OCI-LY7 (cell line): ENCODE results near the gene POLR1B. TPM values are rescaled to one million over a fixed set of nuclear protein-coding genes. Genes with fewer than 3 reads are reported as not detected.
"Not testable (repeated sequence)": the region's sequence is repeated elsewhere in the genome, so short reads cannot be mapped to it uniquely, and the experiment has no call there.

Experiments
- BruUV-seq: library from RNA; stranded (reverse); fragments of 400-500 nt; replicated peaks from 2 replicates; lab custom pipeline; 2021; lab: Mats Ljungman, UMichigan
- CTCF ChIA-PET: fragments of 300-600 bp; sonication (Branson Sonifier 250); formaldehyde crosslinking; loops from one replicate; lab custom pipeline; 2022; ENCODE audit warnings: antibody characterized with exemption; ENCODE audit not compliant: unreplicated experiment; lab: Charles Lee
- POLR2A ChIA-PET: fragments of 300-600 bp; sonication (Branson Sonifier 250); formaldehyde crosslinking; loops from one replicate; lab custom pipeline; 2022; ENCODE audit warnings: antibody characterized with exemption; lab: Charles Lee
- DNase-seq: peaks from one replicate; pipeline ENCODE4 v3.0.0-alpha.2; 2015; ENCODE audit warnings: low spot score
- H2AFZ ChIP-seq: fragments of 200-600 bp; sonication (generic), shearing (Covaris generic); 2 replicates; pipeline ENCODE4 v1.6.1; 2014; ENCODE audit warnings: mild to moderate bottlenecking, antibody characterized with exemption, low read length, moderate library complexity
- H3K27ac ChIP-seq: fragments of 200-600 bp; sonication (generic); 2 replicates; pipeline ENCODE4 v1.5.1; 2014; ENCODE audit warnings: mixed run types, low read depth, mild to moderate bottlenecking, moderate library complexity, low read length, inconsistent platforms; ENCODE audit not compliant: poor library complexity, severe bottlenecking
- H3K36me3 ChIP-seq: fragments of 200-600 bp; sonication (generic); 2 replicates; pipeline ENCODE4 v1.6.1; 2014; ENCODE audit warnings: mild to moderate bottlenecking, antibody characterized with exemption, low read length, moderate library complexity, mixed read lengths; ENCODE audit not compliant: insufficient read depth
- H3K4me1 ChIP-seq: fragments of 200-600 bp; sonication (generic); 2 replicates; pipeline ENCODE4 v1.5.1; 2014; ENCODE audit warnings: mild to moderate bottlenecking, low read length; ENCODE audit not compliant: insufficient read depth, poor library complexity, severe bottlenecking
- H3K4me2 ChIP-seq: fragments of 200-600 bp; sonication (generic); 2 replicates; pipeline ENCODE4 v1.6.1; 2014; ENCODE audit warnings: mild to moderate bottlenecking, low read length
- H3K4me3 ChIP-seq: fragments of 200-600 bp; sonication (generic); 2 replicates; pipeline ENCODE4 v1.5.1; 2014; ENCODE audit warnings: mild to moderate bottlenecking, low read depth, low read length; ENCODE audit not compliant: poor library complexity, severe bottlenecking
- H3K79me2 ChIP-seq: fragments of 200-600 bp; sonication (generic); 2 replicates; pipeline ENCODE4 v1.6.1; 2016; ENCODE audit warnings: low read depth, mild to moderate bottlenecking, low read length, moderate library complexity, mixed read lengths; ENCODE audit not compliant: insufficient read depth
- H3K9me2 ChIP-seq: fragments of 200-600 bp; sonication (generic); 2 replicates; pipeline ENCODE4 v1.6.1; 2016; ENCODE audit warnings: mild to moderate bottlenecking, low read length, mixed read lengths; ENCODE audit not compliant: insufficient read depth
- H3K9me3 ChIP-seq: fragments of 200-600 bp; sonication (generic); 2 replicates; pipeline ENCODE4 v1.6.1; 2014; ENCODE audit warnings: mild to moderate bottlenecking, mixed run types, low read length, mixed read lengths
- H4K20me1 ChIP-seq: fragments of 200-600 bp; sonication (generic); 2 replicates; pipeline ENCODE4 v1.6.1; 2014; ENCODE audit warnings: mild to moderate bottlenecking, antibody characterized with exemption, low read length, moderate library complexity, mixed read lengths; ENCODE audit not compliant: insufficient read depth
- CTCF ChIP-seq: fragments of 200-600 bp; sonication (generic); conservative IDR thresholded peaks from 2 replicates; pipeline ENCODE4 v1.5.1; 2014; ENCODE audit warnings: mild to moderate bottlenecking, antibody characterized with exemption, low read length, moderate library complexity, mixed read lengths
- EZH2phosphoT487 ChIP-seq: fragments of 200-600 bp; sonication (generic); IDR thresholded peaks from 2 replicates; pipeline ENCODE4 v1.6.1; 2018; ENCODE audit warnings: low read depth, borderline replicate concordance, mild to moderate bottlenecking, mixed run types, antibody characterized with exemption, low read length, moderate library complexity, mixed read lengths
- intact Hi-C: fragments of 100-400 bp; cut with micrococcal nuclease; formaldehyde crosslinking; loops from one replicate; pipeline ENCODE4 v1.10.0; 2022; ENCODE audit not compliant: unreplicated experiment
- total RNA-seq, 2 experiments: library from RNA; depleted of rRNA in 1 of 2; stranded (reverse); fragments of >200 nt in 1 of 2; shearing (Covaris generic) in 1 of 2; gene quantifications; 2 replicates each; pipeline ENCODE4 v1.2.3, GENCODE V29; 2014 to 2022

The POLR1B gene
- total RNA-seq, 2 experiments from 2014 or later = 30.5 to 44.7 TPM

GRCh38 chr2:112500850-112501484, 41.3 kb upstream of the POLR1B start:
- CTCF ChIA-PET, H2AFZ ChIP-seq, H3K4me2 ChIP-seq, H3K9me2 ChIP-seq, H3K4me1 ChIP-seq, H3K9me3 ChIP-seq, H3K4me3 ChIP-seq, POLR2A ChIA-PET, H3K27ac ChIP-seq, intact Hi-C loops, H3K79me2 ChIP-seq, H4K20me1 ChIP-seq, BruUV-seq: not testable (repeated sequence)
- TF ChIP-seq CTCF = peak; percentile 51; the same call in 1 of the 2 replicates
- DNase-seq = peak; percentile 51
- H3K36me3 ChIP-seq = peaks cover 29% of the 10 kb centered on the region

GRCh38 chr2:112509239-112509998, 32.8 kb upstream of the POLR1B start:
- DNase-seq, H2AFZ ChIP-seq, H3K9me3 ChIP-seq, BruUV-seq, H3K79me2 ChIP-seq, intact Hi-C loops, H3K27ac ChIP-seq, H4K20me1 ChIP-seq, H3K4me2 ChIP-seq, H3K9me2 ChIP-seq, CTCF ChIA-PET, H3K4me3 ChIP-seq, H3K4me1 ChIP-seq: not testable (repeated sequence)
- peaks cover 34% of the 10 kb centered on the region for H3K36me3 ChIP-seq
- POLR2A ChIA-PET = interaction anchor here (0.6 to 1.0 kb wide), 3 partner anchors 25 to 255 kb away, joined by 3 read pairs; no protein-coding TSS in a partner anchor

- intact Hi-C loops = no loop called here
- peaks cover 81% of the 10 kb centered on the region for H3K36me3 ChIP-seq
- H3K9me3 ChIP-seq = peaks cover 17% of the 10 kb centered on the region; the same call in 1 of the 2 replicates
- H4K20me1 ChIP-seq = no peaks in the 10 kb centered on the region
- H3K4me1 ChIP-seq = no peaks in the 10 kb centered on the region
- TF ChIP-seq CTCF = no peak
- TF ChIP-seq EZH2phosphoT487 = no peak
- H3K27ac ChIP-seq = no peak overlapping the region
- no peak overlapping the region for H3K4me2 ChIP-seq
- no peak overlapping the region for H2AFZ ChIP-seq
- no peak overlapping the region for H3K4me3 ChIP-seq
- ChIA-PET CTCF (no interaction called here), POLR2A (interaction anchor here (0.6 to 0.7 kb wide), 4 partner anchors 33 to 677 kb away, joined by 3 to 5 read pairs (median 4); no protein-coding TSS in a partner anchor)
- no TSS peak for BruUV-seq
- DNase-seq = no peak
- H3K9me2 ChIP-seq = no peaks in the 10 kb centered on the region
- H3K79me2 ChIP-seq = no peaks in the 10 kb centered on the region
These were observed 25.5 kb upstream of the POLR1B start for GRCh38 chr2:112516801-112517200.
